Kidney epithelial cell (primary cell): ENCODE data around the gene DEK. TPM values are rescaled to one million over a fixed set of nuclear protein-coding genes. Genes with fewer than 3 reads are reported as not detected.

Experiments
- DNase-seq: peaks from one replicate; pipeline ENCODE4 v3.0.0-alpha.2; 2010; ENCODE audit warnings: low read depth
- H3K27me3 ChIP-seq: 2 replicates; pipeline ENCODE4 v1.6.0; 2011; ENCODE audit warnings: low read length; ENCODE audit not compliant: control insufficient read depth, insufficient read depth
- H3K36me3 ChIP-seq: 2 replicates; pipeline ENCODE4 v1.5.1; 2011; ENCODE audit warnings: low read length; ENCODE audit not compliant: control insufficient read depth, insufficient read depth
- H3K4me3 ChIP-seq: 2 replicates; pipeline ENCODE4 v1.5.1; 2011; ENCODE audit warnings: low read depth, mild to moderate bottlenecking, control low read depth, low read length
- total RNA-seq: library from RNA; depleted of rRNA; stranded (reverse); fragments of >200 nt; gene quantifications from 2 replicates; pipeline ENCODE4 v1.2.3, GENCODE V29; 2015
- TF ChIP-seq, protein P1 (sequence below): IDR thresholded peaks from 2 replicates; pipeline ENCODE4 v1.5.1; 2011; ENCODE audit warnings: mild to moderate bottlenecking, moderate library complexity, low read length, control low read depth, inconsistent platforms; ENCODE audit not compliant: insufficient read depth, poor library complexity, severe bottlenecking

The DEK gene
- total RNA-seq, 1 donor from 2014 or later: 89.4 TPM

- Histone ChIP-seq H3K4me3 (no peak overlapping the region), H3K36me3 (no peaks in the 10 kb centered on the region), H3K27me3 (no peaks in the 10 kb centered on the region)
- DNase-seq: no peak
- TF ChIP-seq, protein P1, sequence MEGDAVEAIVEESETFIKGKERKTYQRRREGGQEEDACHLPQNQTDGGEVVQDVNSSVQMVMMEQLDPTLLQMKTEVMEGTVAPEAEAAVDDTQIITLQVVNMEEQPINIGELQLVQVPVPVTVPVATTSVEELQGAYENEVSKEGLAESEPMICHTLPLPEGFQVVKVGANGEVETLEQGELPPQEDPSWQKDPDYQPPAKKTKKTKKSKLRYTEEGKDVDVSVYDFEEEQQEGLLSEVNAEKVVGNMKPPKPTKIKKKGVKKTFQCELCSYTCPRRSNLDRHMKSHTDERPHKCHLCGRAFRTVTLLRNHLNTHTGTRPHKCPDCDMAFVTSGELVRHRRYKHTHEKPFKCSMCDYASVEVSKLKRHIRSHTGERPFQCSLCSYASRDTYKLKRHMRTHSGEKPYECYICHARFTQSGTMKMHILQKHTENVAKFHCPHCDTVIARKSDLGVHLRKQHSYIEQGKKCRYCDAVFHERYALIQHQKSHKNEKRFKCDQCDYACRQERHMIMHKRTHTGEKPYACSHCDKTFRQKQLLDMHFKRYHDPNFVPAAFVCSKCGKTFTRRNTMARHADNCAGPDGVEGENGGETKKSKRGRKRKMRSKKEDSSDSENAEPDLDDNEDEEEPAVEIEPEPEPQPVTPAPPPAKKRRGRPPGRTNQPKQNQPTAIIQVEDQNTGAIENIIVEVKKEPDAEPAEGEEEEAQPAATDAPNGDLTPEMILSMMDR: no peak
Observed at GRCh38 chr6:18189196-18189595, 75.1 kb downstream of the DEK start.

DNA sequence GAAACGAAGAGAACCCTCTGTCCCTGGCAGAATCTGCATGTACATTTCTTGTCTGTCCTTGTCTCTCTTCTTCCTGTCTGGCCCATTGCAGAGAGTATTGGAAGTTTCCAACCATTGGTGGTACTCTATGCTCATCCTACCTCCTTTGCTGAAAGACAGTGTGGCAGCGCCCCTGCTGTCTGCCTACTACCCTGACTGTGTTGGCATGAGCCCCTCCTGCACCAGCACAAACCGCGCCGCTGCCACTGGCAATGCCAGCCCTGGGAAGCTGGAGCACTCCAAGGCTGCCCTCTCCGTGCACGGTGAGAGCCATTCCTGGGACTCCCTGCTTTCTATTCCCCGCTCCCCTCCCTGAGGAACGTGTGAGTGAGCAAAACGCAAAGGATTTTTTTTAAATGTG, 76.6 kb downstream of the DEK start:
- no peak overlapping the region for H3K4me3 ChIP-seq
- TF ChIP-seq, protein P1: no peak
- DNase-seq: no peak
- H3K27me3 ChIP-seq: no peaks in the 10 kb centered on the region
- no peaks in the 10 kb centered on the region for H3K36me3 ChIP-seq

GRCh38 chr6:18186540-18187250, 77.6 kb downstream of the DEK start:
- Histone ChIP-seq H3K4me3 (no peak overlapping the region), H3K36me3 (no peaks in the 10 kb centered on the region), H3K27me3 (no peaks in the 10 kb centered on the region)
- no peak for DNase-seq
- TF ChIP-seq, protein P1: no peak

DNA sequence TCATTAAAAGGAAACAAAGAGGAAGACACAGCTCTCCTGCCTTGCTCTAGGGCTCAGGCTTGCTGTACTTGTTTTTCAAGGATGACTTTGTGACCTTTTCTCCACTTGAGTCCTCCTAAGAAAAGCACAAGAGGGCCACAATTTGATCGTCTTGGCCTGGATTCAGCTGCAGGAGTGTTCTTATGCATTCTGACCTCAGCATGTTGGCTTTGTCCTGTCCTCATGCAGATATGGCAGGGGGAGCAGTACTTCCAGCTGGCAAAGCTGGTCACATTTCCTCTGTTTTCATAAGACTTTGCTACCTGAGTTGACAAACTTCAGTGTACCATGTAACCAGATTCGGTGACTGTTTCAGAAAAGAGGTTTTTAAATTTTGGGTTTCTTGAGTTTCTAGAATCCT, 78.3 kb downstream of the DEK start:
- Histone ChIP-seq H3K36me3 (no peaks in the 10 kb centered on the region), H3K27me3 (no peaks in the 10 kb centered on the region), H3K4me3 (no peak overlapping the region)
- TF ChIP-seq, protein P1: no peak
- no peak for DNase-seq

DNA sequence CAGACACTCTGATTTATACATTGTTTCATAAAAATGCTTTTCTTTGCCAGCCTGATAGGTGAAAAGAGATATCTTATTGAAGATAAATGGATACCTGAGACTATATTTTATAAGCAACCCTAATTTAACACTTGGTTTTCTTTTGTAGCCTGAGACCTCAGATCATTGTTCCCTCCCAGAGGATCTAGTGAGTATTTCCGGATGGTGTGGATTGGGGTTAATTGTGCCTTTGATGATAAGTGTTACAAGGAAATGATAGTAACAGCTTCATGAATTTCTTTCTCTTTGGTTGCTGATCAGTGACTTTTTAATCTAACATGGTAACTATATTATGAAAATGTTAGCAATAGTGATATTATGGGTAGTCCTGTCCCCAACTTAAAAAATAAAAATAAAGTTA, 78.7 kb downstream of the DEK start:
- DNase-seq: no peak
- Histone ChIP-seq H3K4me3 (no peak overlapping the region), H3K27me3 (no peaks in the 10 kb centered on the region), H3K36me3 (no peaks in the 10 kb centered on the region)
- TF ChIP-seq, protein P1: no peak

DNA sequence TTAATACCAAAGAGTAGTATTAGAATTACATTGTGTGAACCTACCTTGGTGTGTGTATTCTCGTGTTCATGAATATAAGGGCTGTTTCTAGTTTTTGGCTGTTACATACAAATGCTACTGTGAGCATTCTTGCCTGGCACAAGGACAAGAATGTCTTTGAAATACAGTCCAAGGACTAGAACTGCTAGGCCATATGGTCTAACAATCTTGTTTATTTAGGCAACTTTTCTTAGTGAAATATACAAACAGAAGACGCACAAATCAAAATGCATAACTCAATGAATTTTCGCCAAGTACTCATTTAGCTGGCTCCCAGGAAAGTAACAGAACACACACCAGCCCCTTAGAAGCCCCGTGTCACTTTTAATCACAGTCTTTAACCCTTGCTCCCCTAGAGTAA, 80.6 kb downstream of the DEK start:
- H3K36me3 ChIP-seq: no peaks in the 10 kb centered on the region
- DNase-seq: no peak
- H3K4me3 ChIP-seq: no peak overlapping the region
- no peaks in the 10 kb centered on the region for H3K27me3 ChIP-seq
- TF ChIP-seq, protein P1: no peak
